Measurements from ENCODE around the gene NEFH.

The NEFH gene

DNA sequence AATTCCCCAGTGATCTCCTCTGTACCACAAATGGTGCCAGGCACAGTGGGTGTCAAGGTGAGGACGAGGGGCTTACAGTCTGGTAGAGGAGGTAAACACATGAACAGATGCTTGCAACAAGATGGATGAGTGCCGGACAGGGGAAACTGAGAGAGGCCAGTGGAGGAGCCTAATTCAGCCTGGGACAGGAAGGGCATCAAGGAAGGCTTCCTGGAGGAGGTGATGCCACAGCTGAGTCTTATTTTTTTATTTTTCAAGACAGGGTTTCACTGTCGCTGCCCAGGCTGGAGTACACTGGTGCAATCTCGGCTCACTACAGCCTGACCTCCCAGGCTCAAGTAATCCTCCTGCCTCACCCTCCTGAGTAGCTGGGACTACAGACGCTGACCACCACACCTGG is 18.8 kb upstream of the NEFH start:
- TF ChIP-seq, protein P1, sequence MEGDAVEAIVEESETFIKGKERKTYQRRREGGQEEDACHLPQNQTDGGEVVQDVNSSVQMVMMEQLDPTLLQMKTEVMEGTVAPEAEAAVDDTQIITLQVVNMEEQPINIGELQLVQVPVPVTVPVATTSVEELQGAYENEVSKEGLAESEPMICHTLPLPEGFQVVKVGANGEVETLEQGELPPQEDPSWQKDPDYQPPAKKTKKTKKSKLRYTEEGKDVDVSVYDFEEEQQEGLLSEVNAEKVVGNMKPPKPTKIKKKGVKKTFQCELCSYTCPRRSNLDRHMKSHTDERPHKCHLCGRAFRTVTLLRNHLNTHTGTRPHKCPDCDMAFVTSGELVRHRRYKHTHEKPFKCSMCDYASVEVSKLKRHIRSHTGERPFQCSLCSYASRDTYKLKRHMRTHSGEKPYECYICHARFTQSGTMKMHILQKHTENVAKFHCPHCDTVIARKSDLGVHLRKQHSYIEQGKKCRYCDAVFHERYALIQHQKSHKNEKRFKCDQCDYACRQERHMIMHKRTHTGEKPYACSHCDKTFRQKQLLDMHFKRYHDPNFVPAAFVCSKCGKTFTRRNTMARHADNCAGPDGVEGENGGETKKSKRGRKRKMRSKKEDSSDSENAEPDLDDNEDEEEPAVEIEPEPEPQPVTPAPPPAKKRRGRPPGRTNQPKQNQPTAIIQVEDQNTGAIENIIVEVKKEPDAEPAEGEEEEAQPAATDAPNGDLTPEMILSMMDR (IDR thresholded peaks at IDR 0.05; ENCODE audit: low read depth, low read length, missing control alignments), result no peak
- no peak overlapping the region for H3K4me3 ChIP-seq (replicated peaks; ENCODE audit: low read depth, low read length)
- DNase-seq (ENCODE audit: extremely low read depth, low read depth), result no peak

DNA sequence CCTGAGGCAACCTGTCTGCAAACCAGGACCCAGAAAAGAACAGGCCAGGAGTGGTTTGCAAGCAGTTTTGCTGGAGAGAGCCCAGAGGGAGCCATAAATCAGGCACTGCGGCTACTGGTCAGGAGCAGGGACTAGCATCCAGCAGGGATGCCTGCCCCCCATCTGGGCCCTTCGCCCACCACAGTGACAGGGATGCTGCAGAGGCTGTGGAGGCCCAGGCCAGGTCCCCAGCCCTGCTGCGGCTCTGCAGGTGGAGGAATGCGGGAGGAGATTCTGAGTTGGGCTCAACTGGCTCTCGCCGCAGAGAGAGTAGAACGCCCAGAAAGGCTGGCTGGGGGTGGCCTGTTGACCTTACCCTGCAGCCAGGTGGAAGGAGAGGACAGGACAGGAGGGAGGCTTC is 16.4 kb upstream of the NEFH start:
- no peak overlapping the region for H3K4me3 ChIP-seq (replicated peaks; ENCODE audit: low read depth, low read length)
- no peak for DNase-seq (ENCODE audit: extremely low read depth, low read depth)
- TF ChIP-seq, protein P1 (IDR thresholded peaks at IDR 0.05; ENCODE audit: low read depth, low read length, missing control alignments), result no peak

DNA sequence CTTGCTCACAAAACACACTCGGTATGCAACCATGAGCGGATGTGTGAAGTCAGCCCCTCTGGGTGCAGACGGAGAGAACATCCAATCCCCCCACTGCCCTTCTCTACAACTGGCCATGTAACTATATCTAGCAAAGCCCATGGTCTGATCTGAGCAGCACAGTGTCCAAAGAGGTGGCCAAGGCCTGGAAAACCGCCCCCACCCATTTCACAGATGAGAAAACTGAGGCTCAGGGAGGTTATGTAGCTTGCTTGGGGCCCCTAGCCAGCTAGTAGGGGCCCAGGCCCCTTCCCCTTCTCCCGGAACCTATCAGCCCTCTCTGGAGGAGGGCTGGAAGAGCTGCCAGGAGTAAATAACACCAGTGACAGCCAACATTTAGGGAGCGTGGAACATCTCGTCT is 15.4 kb upstream of the NEFH start:
- no peak for DNase-seq (ENCODE audit: extremely low read depth, low read depth)
- TF ChIP-seq, protein P1 (IDR thresholded peaks at IDR 0.05; ENCODE audit: low read depth, low read length, missing control alignments), result no peak
- H3K4me3 ChIP-seq (replicated peaks; ENCODE audit: low read depth, low read length), result no peak overlapping the region

DNA sequence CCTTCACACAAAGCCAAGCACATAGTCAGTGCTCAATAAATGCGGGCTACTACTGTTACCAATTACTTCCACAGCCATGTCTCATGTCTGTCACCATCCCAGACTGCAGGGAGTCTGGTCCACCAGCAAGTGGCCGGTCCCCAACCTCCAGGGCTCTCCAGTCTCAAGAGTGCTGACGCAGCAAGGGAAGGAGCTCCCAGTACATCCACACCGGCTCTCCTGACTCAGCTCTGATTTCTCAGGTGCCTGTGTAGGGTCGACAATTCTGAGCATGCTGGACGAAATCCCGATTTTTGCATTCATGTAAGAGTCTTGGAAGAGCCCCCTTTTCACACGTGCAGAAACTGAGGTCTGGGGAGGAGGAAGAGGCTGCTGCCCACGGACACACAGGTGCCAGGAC is 10.3 kb upstream of the NEFH start:
- TF ChIP-seq, protein P1 (IDR thresholded peaks at IDR 0.05; ENCODE audit: low read depth, low read length, missing control alignments), result no peak
- DNase-seq (ENCODE audit: extremely low read depth, low read depth), result no peak
- no peak overlapping the region for H3K4me3 ChIP-seq (replicated peaks; ENCODE audit: low read depth, low read length)

DNA sequence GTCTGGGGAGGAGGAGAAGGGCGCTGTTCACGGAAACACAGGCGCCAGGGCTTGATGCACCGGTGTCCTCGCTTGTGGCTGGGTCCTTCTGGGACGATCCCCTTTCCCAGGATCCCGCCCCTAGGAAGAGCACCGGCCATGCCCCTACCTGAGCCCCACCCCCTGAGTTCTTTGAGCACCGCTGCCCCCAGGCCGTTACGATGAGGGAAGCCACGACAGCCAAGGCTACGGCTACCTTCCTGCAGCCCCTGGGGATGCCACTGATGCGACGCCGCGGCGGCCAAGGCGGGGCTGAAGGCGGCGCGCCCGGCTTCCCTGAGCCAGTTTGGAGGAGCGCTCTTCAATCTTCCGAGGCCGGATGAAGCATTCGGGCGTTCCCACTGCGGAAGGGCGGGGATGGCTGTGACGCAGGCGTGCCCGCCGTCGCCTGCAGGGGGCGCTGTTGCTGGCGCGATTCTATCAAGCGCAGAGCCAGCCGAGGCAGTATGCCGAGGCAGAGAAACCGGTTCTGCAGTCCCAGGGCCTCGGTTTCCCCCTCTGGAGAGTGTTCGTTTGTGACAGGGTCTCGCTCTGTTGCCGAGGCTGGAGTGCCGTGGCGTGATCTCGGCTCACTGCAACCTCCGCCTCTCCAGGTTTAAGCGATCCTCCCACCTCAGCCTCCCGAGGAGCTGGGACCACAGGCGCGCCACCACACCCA is 9.7 kb upstream of the NEFH start:
- DNase-seq (ENCODE audit: extremely low read depth, low read depth), result no peak
- H3K4me3 ChIP-seq (replicated peaks; ENCODE audit: low read depth, low read length), result no peak overlapping the region
- TF ChIP-seq, protein P1 (IDR thresholded peaks at IDR 0.05; ENCODE audit: low read depth, low read length, missing control alignments), result peak; percentile 90

DNA sequence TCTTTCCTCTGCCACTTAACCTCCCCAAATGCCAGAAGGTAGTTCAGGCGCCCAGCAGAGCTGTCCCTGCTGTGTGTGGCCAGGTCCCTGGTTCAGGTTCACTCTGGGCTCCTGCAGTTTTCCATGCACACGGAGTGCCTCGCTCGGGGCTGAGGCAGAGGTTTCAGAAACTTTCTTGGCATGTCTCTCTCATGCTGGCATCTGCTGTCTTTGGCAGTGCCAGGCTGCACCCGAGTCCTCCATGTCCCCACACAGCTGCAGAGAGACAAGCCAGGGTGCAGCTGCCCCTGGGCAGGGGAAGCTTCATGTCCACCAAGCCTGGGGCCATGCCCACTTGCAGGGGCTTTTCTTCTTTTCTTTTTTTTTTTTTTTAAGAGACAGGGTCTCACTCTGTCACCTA is 7.0 kb upstream of the NEFH start:
- TF ChIP-seq, protein P1 (IDR thresholded peaks at IDR 0.05; ENCODE audit: low read depth, low read length, missing control alignments), result no peak
- DNase-seq (ENCODE audit: extremely low read depth, low read depth), result no peak
- no peak overlapping the region for H3K4me3 ChIP-seq (replicated peaks; ENCODE audit: low read depth, low read length)

DNA sequence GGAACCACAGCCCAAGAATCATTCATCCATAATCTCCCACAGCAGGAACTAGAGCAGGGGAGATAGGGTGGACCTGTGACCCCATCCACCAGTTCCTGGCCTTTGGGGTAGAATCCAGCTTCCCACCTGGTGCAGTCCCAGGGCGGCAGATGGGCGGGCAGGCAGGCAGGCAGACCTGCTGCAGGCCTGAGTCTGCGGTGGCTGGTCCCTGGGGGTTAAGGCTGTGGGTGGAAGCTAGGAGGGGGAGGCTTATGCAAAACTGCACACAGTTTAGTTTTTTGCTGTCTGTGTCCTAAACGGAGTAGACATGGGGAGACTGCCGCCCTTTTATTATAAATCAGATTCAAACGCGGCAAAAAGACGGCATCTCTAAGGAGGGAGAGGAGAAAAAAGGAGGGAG is 4.5 kb upstream of the NEFH start:
- TF ChIP-seq, protein P1 (IDR thresholded peaks at IDR 0.05; ENCODE audit: low read depth, low read length, missing control alignments), result no peak
- no peak for DNase-seq (ENCODE audit: extremely low read depth, low read depth)
- H3K4me3 ChIP-seq (replicated peaks; ENCODE audit: low read depth, low read length), result no peak overlapping the region

Measured in HFF-Myc (cell line).